Measurements from ENCODE around the gene PAN3.
"Not testable (repeated sequence)": the region's sequence is repeated elsewhere in the genome, so short reads cannot be mapped to it uniquely, and the experiment has no call there.

PAN3 gene

DNA sequence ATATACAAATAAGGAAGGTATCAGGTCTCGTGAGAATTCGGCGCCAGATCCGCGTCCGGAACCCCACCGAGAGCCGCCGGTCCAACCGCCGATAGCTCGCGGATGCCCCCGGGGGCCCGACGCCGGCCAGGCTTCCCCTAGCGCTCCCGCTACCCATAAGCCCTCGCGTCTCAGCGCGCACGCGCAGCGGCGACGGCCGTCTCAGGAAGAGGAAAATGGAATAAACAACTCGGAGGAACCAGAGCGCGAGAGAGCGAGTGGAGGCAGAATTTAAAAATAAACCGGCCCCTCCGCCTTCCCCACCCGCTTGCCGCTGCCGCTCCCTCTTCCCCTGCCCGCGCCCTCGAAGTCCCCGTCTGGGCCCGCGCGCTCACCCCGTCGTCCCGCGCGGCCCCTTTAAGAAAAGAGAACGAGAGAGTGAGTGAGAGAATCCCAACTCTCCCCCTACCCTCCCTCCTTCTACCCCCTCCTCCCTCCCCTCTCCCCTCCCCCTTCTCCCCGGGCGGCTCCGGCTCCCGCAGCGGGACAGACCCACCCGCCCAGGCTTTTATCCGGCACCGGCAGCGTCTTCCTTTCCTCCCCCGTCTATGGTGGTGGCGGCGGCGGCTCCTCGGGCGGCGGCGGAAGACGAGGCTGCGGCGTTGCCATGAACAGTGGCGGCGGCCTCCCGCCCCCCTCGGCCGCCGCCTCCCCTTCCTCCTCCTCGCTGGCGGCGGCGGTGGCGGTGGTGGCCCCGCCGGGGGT is at the start of gene PAN3:
TSS of gene PAN3 (plus strand) at position 534 of the 744 bp plus-strand sequence. CDS start at position 647, 113 bp downstream.
- DNase-seq (ENCODE audit: low read depth in 3 of 3) = peak; percentile 82 to 88 (median 83)

DNA sequence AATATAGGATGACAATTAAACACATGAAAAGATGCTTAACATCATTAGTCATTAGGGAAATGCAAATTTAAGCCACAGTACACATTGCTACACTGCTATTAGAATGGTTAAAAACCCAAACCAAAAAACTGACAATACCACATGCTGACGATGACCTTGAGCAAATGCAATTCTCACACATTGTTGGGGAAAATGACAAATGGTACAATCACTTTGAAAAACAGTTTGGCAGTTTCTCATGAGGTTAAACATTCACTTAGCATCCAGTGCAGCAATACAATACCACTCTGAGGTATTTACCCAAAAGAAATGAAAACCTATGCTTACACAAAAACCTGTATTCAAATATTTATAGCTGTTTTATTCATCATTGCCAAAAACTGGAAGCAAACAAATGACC is 49.3 kb upstream of the PAN3 start:
- DNase-seq (ENCODE audit: low read depth in 3 of 3) = no peak

- DNase-seq (ENCODE audit: low read depth in 3 of 3) = no peak
Observed at GRCh38 chr13:28092431-28092830, 45.9 kb upstream of the PAN3 start.

GRCh38 chr13:28093881-28094280 is 44.5 kb upstream of the PAN3 start:
- DNase-seq (ENCODE audit: low read depth in 3 of 3) = no peak

- no peak for DNase-seq (ENCODE audit: low read depth in 3 of 3)
Observed at GRCh38 chr13:28094306-28094705, 44.0 kb upstream of the PAN3 start.

GRCh38 chr13:28097503-28097902 is 40.8 kb upstream of the PAN3 start:
- no peak for DNase-seq (ENCODE audit: low read depth in 3 of 3)

DNA sequence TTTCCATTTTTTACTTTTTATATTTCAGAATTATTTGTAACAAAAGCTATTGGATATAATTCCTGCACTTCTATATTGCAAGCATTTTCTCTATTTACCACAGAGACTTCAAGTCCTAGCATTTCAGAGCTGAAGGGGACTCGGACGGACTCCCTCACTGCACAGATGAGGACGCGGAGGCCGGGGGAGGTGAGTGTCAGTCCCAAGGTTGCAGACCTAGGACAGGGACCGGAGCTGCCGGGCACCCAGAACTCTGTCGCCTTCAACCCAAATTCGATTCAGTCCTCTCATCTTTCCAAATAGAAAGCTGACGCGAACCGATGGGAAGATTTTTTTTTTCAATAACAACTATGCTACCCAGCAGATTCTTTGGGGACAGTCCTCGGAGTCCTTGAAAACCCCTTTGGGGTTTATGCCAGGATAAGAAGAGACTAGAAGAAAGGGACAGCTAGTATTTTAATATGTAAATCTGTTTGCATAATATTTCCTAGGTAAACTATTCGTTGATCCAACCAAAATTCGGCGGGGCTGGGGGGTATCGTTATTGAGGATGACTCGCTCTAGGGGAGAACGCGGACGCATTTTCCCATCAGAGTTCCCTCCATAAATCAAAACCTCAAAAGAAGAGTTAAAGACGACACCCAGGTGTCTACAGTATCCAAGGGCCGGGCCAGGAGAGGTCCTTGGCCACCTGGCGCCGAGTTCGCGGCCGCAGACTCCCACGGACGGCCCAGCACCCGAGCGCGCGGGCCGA is 38.8 kb upstream of the PAN3 start:
- DNase-seq (ENCODE audit: low read depth in 3 of 3) = no peak

- DNase-seq (ENCODE audit: low read depth in 3 of 3) = peak; percentile 9 to 15 (median 14)
Observed at GRCh38 chr13:28100150-28101121, 37.9 kb upstream of the PAN3 start, which contains the start of gene FLT3. TSS of gene FLT3 (minus strand) at chr13:28100576. CDS start at chr13:28100510, 66 bp downstream.

GRCh38 chr13:28101886-28102285 is 36.5 kb upstream of the PAN3 start:
- not testable (repeated sequence) for DNase-seq (ENCODE audit: low read depth in 3 of 3)

DNA sequence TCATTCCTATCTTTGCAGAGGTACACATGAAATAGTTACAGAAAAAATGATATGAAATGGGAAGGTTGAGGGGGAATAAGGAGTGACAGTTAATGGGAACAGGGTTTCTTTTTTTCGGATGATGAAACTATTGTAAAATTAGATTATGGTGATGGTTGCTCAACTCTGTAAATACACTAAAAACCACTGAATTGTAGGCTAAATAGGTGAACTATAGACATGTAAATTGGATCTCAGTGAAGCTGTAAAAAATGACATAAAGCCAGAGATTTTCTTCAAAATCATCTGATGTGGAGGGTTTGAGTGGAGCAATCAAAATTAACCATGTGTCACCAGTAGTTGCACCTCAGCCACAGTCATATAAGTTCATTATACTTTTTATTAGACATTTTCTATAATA is 31.4 kb upstream of the PAN3 start:
- no peak for DNase-seq (ENCODE audit: low read depth in 3 of 3)

- DNase-seq (ENCODE audit: low read depth in 3 of 3) = no peak
Observed at GRCh38 chr13:28110414-28110813, 27.9 kb upstream of the PAN3 start.

DNA sequence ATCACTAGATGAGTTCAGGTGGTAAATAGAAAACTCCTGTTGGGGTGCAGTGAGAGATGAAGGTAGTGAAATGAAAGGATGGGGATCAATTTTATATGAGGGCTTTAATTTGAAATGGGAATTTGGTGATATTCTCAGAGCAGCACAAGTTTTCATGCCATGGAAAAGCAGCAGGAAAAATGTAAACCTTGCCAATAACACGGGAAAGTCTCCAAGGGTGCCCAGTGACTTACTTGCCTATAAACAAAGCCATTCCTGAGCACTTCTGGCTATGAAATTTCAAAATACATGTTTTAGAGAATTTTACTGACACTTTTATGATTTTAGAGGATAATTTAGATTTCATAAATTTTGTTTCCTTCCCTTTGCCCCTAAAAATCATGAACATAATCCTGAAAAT is 21.6 kb upstream of the PAN3 start:
- no peak for DNase-seq (ENCODE audit: low read depth in 3 of 3)

DNA sequence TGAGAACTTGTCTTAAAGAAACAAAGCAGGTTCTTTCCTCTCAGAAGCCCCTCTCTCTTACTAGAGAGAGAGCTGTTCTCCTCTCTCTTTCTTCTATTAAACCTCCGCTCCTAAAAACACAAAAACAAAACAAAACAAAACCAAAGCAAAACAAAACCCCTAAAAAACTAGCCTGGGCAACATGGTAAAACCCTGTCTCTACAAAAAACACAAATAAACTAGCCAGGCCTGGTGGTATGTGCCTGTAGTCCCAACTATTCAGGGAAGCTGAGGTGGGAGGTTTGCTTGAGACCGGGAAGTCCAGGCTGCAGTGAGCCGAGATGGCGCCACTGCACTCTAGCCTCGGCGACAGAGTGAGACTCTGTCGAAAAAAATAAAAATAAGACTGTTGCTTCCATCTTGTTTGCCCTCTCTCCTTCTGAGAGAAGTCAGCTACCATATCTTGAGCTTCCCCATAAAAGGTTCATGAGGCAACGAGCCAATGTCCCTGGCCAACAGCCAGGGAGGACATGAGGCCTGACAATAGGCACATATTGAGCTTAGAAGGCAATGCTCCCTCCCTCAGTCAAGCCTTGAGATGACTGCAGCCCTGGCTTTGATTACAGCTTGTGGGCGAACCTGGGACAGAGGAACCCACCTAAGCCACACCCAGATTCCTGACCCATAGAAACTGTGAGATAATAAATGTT is 20.5 kb upstream of the PAN3 start:
- no peak for DNase-seq (ENCODE audit: low read depth in 3 of 3)

GRCh38 chr13:28120317-28120716 is 18.0 kb upstream of the PAN3 start:
- no peak for DNase-seq (ENCODE audit: low read depth in 3 of 3)

- no peak for DNase-seq (ENCODE audit: low read depth in 3 of 3)
Observed at GRCh38 chr13:28121224-28121623, 17.1 kb upstream of the PAN3 start.

GRCh38 chr13:28128030-28128429 is 10.3 kb upstream of the PAN3 start:
- DNase-seq (ENCODE audit: low read depth in 3 of 3) = no peak

DNA sequence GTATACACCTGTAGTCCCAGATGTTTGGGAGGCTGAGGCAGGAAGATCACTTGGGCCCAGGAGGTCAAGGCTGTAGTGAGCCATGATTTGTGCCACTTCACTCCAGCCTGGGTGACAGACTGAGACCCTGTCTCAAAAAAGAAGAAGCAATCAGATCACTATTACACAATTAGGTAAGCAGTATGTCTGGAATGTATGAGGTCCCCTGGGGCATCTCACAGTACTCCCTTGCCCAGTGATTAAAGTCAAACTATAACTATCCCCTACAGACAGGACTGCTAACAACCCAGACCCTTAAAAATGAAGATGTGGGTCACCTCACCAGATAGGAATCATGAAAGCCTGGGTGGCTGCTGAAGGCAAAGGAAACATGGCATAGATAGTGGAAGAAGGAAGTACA is 9.4 kb upstream of the PAN3 start:
- no peak for DNase-seq (ENCODE audit: low read depth in 3 of 3)

- DNase-seq (ENCODE audit: low read depth in 3 of 3) = no peak
Observed at GRCh38 chr13:28129911-28130693, 8.2 kb upstream of the PAN3 start.

- no peak for DNase-seq (ENCODE audit: low read depth in 3 of 3)
Observed at GRCh38 chr13:28131646-28132045, 6.7 kb upstream of the PAN3 start.

DNA sequence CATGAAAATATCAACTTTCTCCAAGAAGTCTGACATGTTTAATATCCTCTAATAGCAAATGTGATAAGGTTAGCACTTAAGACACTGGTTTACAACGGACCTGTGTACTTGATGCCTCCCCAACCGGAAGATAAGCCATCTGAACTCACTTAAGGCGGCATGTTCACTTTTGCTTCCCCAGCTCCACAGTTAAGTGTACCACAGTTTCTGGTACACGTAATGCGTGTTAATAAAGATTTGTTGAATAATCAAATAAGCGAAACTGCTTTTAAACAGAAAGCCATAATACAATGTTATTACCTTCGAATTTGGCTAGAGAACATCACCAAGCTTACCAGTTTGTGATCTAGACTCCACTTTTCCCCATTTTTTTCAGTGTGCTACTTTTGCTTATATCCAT is 1.4 kb upstream of the PAN3 start:
- no peak for DNase-seq (ENCODE audit: low read depth in 3 of 3)

DNA sequence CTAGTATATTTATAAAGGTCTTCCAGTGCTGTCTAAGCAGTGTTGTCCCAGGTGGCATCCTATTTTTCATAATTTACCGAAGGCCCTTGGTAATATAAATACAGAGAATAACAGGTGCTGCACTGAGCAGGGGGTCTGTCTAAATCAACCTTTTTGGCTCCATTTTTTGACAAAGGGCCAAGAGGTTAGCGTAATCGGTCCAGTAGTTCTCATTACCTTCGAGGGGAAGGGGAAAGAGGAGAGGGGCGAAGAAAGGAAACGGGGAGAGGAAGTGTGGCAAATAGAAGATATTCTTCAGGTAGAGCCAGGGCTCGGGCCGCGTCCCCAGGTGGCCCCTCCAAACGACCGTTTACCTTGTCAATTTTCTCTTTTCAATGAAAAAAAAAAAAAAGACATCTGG is 749 bp upstream of the PAN3 start:
- no peak for DNase-seq (ENCODE audit: low read depth in 3 of 3)
